HepG2 (cell line): ENCODE data around the gene GJB1. TPM values are rescaled to one million over a fixed set of nuclear protein-coding genes. Genes with fewer than 3 reads are reported as not detected.

ENCODE experiments used
- ATF1 ChIP-seq: IDR thresholded peaks from 2 replicates; pipeline ENCODE4 v1.6.1; 2016; ENCODE audit warnings: mild to moderate bottlenecking, control low read depth
- DMAP1 ChIP-seq: IDR thresholded peaks from 2 replicates; pipeline ENCODE4 v1.6.1; 2016
- ISL2 ChIP-seq: sonication (generic); formaldehyde crosslinking; IDR thresholded peaks from 2 replicates; pipeline ENCODE4 v1.5.0; 2020; ENCODE audit warnings: missing genetic modification reagents
- MTF1 ChIP-seq: sonication (generic); formaldehyde crosslinking; IDR thresholded peaks from 2 replicates; pipeline ENCODE4 v1.5.0; 2020; ENCODE audit warnings: missing genetic modification reagents
- MXD1 ChIP-seq: sonication (generic); formaldehyde crosslinking; IDR thresholded peaks from 2 replicates; pipeline ENCODE4 v1.4.0; 2020; ENCODE audit warnings: mild to moderate bottlenecking, missing genetic modification reagents
- MZF1 ChIP-seq: sonication (generic); formaldehyde crosslinking; IDR thresholded peaks from 2 replicates; pipeline ENCODE4 v1.8.1; 2023; ENCODE audit warnings: mild to moderate bottlenecking, missing genetic modification reagents, borderline replicate concordance
- PHF8 ChIP-seq: sonication (generic); formaldehyde crosslinking; IDR thresholded peaks from 2 replicates; pipeline ENCODE4 v1.5.0; 2020; ENCODE audit warnings: missing genetic modification reagents
- PRPF4 ChIP-seq: fragments of 200-400 bp; formaldehyde crosslinking; IDR thresholded peaks from 2 replicates; pipeline ENCODE4 v1.6.1; 2016; ENCODE audit warnings: low read length, low read depth; ENCODE audit not compliant: poor library complexity, severe bottlenecking
- RAD21 ChIP-seq: fragments of 450-650 bp; formaldehyde crosslinking; IDR thresholded peaks from 2 replicates; pipeline ENCODE4 v1.5.0; 2020; ENCODE audit warnings: mild to moderate bottlenecking
- RBM22 ChIP-seq: fragments of 200-400 bp; formaldehyde crosslinking; optimal IDR thresholded peaks from 2 replicates; pipeline ENCODE3; 2017; ENCODE audit warnings: mild to moderate bottlenecking, low read length, moderate library complexity
- SALL2 ChIP-seq: sonication (generic); formaldehyde crosslinking; IDR thresholded peaks from 2 replicates; pipeline ENCODE4 v1.8.1; 2023; ENCODE audit warnings: mild to moderate bottlenecking, missing genetic modification reagents, inconsistent platforms
- SMC3 ChIP-seq: IDR thresholded peaks from 2 replicates; pipeline ENCODE4 v1.6.1; 2011; ENCODE audit warnings: low read length, improper control_type of control experiment
- SP4 ChIP-seq: sonication (generic); formaldehyde crosslinking; IDR thresholded peaks from 2 replicates; pipeline ENCODE4 v1.8.1; 2023; ENCODE audit warnings: mild to moderate bottlenecking, missing genetic modification reagents
- SRF ChIP-seq: IDR thresholded peaks from 2 replicates; pipeline ENCODE4 v1.6.1; 2011; ENCODE audit warnings: mild to moderate bottlenecking, low read depth, low read length, moderate library complexity
- ZNF10 ChIP-seq: sonication (generic); formaldehyde crosslinking; IDR thresholded peaks from 2 replicates; pipeline ENCODE4 v1.4.0; 2020; ENCODE audit warnings: mild to moderate bottlenecking, low read depth, missing genetic modification reagents, borderline replicate concordance
- ZNF124 ChIP-seq: sonication (generic); formaldehyde crosslinking; IDR thresholded peaks from 2 replicates; pipeline ENCODE4 v1.4.0; 2020; ENCODE audit warnings: missing genetic modification reagents
- ZNF256 ChIP-seq: sonication (generic); formaldehyde crosslinking; conservative IDR thresholded peaks from 2 replicates; pipeline ENCODE4 v1.4.0; 2020; ENCODE audit warnings: missing genetic modification reagents
- ZNF326 ChIP-seq: sonication (generic); formaldehyde crosslinking; IDR thresholded peaks from 2 replicates; pipeline ENCODE4 v1.4.0; 2020; ENCODE audit warnings: missing genetic modification reagents, borderline replicate concordance
- ZNF552 ChIP-seq: sonication (generic); formaldehyde crosslinking; IDR thresholded peaks from 2 replicates; pipeline ENCODE4 v1.9.0; 2022; ENCODE audit warnings: missing genetic modification reagents, mild to moderate bottlenecking, borderline replicate concordance
- ZNF678 ChIP-seq: sonication (generic); formaldehyde crosslinking; IDR thresholded peaks from 2 replicates; pipeline ENCODE4 v1.4.0; 2020; ENCODE audit warnings: mild to moderate bottlenecking, missing genetic modification reagents
- ZSCAN5A ChIP-seq: sonication (generic); formaldehyde crosslinking; IDR thresholded peaks from 2 replicates; pipeline ENCODE4 v1.8.0; 2022; ENCODE audit warnings: mild to moderate bottlenecking, missing genetic modification reagents, borderline replicate concordance
- polyA plus RNA-seq, 8 experiments: library from polyadenylated mRNA; depleted of rRNA in 3 of 8; stranded (reverse) in 7 of 8; unstranded in 1 of 8; fragments of >200 nt; fragmentation: Illumina TruSeq in 4 of 8; extraction: Trizol in 4 of 8; gene quantifications; 2 replicates each; pipeline versions ENCODE4 v1.2.1 to v1.2.3, GENCODE V29; 2011 to 2016; ENCODE audit warnings: low read depth in 4 of 8, missing spikeins in 1 of 8, mixed read lengths in 1 of 8; ENCODE audit not compliant: insufficient read depth in 1 of 8
- total RNA-seq, 5 experiments: library from RNA; depleted of rRNA; stranded (reverse); fragments of >200 nt; fragmentation: Illumina TruSeq; extraction: Trizol; gene quantifications; 2 replicates each; pipeline ENCODE4 v1.2.3, GENCODE V29; 2016; ENCODE audit warnings: low read depth in 1 of 5
- TF ChIP-seq, protein P1 (sequence below): sonication (generic); formaldehyde crosslinking; IDR thresholded peaks from 2 replicates; pipeline ENCODE4 v1.8.1; 2023; ENCODE audit warnings: mild to moderate bottlenecking, missing genetic modification reagents
- TF ChIP-seq, protein P2 (sequence below): fragments of 450-650 bp; IDR thresholded peaks from 2 replicates; pipeline ENCODE4 v1.6.1; 2017
- TF ChIP-seq, protein P3 (sequence below): sonication (generic); formaldehyde crosslinking; IDR thresholded peaks from 2 replicates; pipeline ENCODE4 v1.5.0; 2020; ENCODE audit warnings: mild to moderate bottlenecking, missing genetic modification reagents, moderate library complexity

GJB1 gene
- total and polyA plus RNA-seq, 2 of the 13 experiments (the other 11 are each of a cell fraction or from before 2014, with no cell fraction given) = 111 to 161 TPM

DNA sequence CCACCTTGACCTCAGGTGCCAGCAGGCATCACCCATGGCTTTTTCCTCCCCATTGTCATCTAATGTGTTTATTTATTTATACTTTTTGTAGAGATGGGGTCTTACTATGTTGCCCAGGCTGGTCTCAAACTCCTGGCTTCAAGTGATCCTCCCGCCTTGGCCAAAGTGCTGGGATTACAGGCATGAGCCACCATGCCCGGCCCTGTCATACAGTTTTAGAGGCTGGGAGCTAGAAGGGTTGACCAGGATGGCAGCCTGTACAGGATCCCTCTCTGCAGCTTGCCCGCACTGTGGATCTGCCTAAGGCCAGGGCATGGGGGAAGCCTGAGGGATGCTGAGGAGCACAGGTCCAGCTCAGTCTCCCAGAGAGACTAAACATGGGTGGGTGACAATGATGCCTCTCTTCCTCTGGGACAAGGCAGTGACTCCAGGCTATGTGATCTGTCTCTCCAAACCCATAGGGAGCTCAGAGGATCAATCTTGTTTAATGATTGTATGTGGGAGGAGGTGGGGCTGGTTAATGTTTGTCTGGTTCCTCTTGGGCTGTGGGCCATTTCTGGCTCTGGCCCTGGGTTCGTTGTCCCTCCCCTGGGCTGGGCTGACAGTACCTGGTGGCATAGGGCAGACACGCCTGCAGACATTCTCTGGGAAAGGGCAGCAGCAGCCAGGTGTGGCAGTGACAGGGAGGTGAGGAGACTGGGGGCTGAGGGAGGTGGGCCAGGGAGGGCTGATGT lies 8.3 kb upstream of the GJB1 start (continued):
- no peak for TF ChIP-seq SP4
- 0 out of 2 replicates have a peak, but pooled peaks have one; percentile 54 for TF ChIP-seq ZSCAN5A
- no peak for TF ChIP-seq ZNF326 (CRISPR knock-in tag)
- no peak for TF ChIP-seq ATF1 (CRISPR knock-in tag)
- TF ChIP-seq ZNF552 = no peak
- TF ChIP-seq, protein P1, sequence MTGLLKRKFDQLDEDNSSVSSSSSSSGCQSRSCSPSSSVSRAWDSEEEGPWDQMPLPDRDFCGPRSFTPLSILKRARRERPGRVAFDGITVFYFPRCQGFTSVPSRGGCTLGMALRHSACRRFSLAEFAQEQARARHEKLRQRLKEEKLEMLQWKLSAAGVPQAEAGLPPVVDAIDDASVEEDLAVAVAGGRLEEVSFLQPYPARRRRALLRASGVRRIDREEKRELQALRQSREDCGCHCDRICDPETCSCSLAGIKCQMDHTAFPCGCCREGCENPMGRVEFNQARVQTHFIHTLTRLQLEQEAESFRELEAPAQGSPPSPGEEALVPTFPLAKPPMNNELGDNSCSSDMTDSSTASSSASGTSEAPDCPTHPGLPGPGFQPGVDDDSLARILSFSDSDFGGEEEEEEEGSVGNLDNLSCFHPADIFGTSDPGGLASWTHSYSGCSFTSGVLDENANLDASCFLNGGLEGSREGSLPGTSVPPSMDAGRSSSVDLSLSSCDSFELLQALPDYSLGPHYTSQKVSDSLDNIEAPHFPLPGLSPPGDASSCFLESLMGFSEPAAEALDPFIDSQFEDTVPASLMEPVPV (CRISPR knock-in tag) = peak; percentile 66; the same call in 1 of the 2 replicates
- TF ChIP-seq RBM22 = no peak
- TF ChIP-seq ZNF256 = no peak
- TF ChIP-seq ISL2 (CRISPR knock-in tag) = no peak; the same call in 1 of the 2 replicates
- TF ChIP-seq MZF1 (CRISPR knock-in tag) = no peak
- TF ChIP-seq PHF8 (CRISPR knock-in tag) = no peak; the same call in 1 of the 2 replicates
- no peak for TF ChIP-seq ZNF10
- TF ChIP-seq ZNF124 (CRISPR knock-in tag) = no peak
- TF ChIP-seq RAD21 (CRISPR knock-in tag) = no peak
- no peak for TF ChIP-seq DMAP1 (CRISPR knock-in tag)
- TF ChIP-seq ZNF678 (CRISPR knock-in tag) = no peak
- TF ChIP-seq PRPF4 = no peak
- TF ChIP-seq SMC3 = no peak
- TF ChIP-seq SRF = no peak
- TF ChIP-seq, protein P2, sequence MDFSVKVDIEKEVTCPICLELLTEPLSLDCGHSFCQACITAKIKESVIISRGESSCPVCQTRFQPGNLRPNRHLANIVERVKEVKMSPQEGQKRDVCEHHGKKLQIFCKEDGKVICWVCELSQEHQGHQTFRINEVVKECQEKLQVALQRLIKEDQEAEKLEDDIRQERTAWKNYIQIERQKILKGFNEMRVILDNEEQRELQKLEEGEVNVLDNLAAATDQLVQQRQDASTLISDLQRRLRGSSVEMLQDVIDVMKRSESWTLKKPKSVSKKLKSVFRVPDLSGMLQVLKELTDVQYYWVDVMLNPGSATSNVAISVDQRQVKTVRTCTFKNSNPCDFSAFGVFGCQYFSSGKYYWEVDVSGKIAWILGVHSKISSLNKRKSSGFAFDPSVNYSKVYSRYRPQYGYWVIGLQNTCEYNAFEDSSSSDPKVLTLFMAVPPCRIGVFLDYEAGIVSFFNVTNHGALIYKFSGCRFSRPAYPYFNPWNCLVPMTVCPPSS = no peak
- TF ChIP-seq MTF1 = no peak
- TF ChIP-seq, protein P3, sequence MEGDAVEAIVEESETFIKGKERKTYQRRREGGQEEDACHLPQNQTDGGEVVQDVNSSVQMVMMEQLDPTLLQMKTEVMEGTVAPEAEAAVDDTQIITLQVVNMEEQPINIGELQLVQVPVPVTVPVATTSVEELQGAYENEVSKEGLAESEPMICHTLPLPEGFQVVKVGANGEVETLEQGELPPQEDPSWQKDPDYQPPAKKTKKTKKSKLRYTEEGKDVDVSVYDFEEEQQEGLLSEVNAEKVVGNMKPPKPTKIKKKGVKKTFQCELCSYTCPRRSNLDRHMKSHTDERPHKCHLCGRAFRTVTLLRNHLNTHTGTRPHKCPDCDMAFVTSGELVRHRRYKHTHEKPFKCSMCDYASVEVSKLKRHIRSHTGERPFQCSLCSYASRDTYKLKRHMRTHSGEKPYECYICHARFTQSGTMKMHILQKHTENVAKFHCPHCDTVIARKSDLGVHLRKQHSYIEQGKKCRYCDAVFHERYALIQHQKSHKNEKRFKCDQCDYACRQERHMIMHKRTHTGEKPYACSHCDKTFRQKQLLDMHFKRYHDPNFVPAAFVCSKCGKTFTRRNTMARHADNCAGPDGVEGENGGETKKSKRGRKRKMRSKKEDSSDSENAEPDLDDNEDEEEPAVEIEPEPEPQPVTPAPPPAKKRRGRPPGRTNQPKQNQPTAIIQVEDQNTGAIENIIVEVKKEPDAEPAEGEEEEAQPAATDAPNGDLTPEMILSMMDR (CRISPR knock-in tag) = no peak
- 0 out of 2 replicates have a peak, but pooled peaks have one; percentile 56 for TF ChIP-seq SALL2 (CRISPR knock-in tag)
- TF ChIP-seq MXD1 = no peak
